Endothelial cell of umbilical vein (primary cell): Measurements from ENCODE around the gene AFTPH.

Experiments used
- CTCF ChIP-seq, 2 donors: IDR thresholded peaks; 1 replicate in 1 of 2; 2 replicates in 1 of 2; pipeline ENCODE4 v1.5.1; 2011; ENCODE audit warnings: low read length in 2 of 2, mild to moderate bottlenecking in 2 of 2, moderate library complexity in 2 of 2, control low read depth in 1 of 2, inconsistent platforms in 1 of 2, low read depth in 1 of 2; ENCODE audit not compliant: insufficient read depth in 1 of 2; ENCODE audit errors: extremely low read depth in 1 of 2
- EZH2 ChIP-seq: IDR thresholded peaks from 2 replicates; pipeline ENCODE4 v1.6.1; 2012; ENCODE audit warnings: borderline replicate concordance, low read depth, mild to moderate bottlenecking, moderate library complexity, low read length, inconsistent platforms; ENCODE audit not compliant: severe bottlenecking
- GATA2 ChIP-seq: IDR thresholded peaks from 2 replicates; pipeline ENCODE4 v1.7.0; 2011; ENCODE audit warnings: low read depth, mild to moderate bottlenecking, moderate library complexity, mixed read lengths, low read length; ENCODE audit not compliant: insufficient read length, insufficient read depth
- JUN ChIP-seq: IDR thresholded peaks from 2 replicates; pipeline ENCODE4 v1.6.1; 2011; ENCODE audit warnings: borderline replicate concordance, low read depth; ENCODE audit not compliant: insufficient read length, insufficient read depth
- MAX ChIP-seq: IDR thresholded peaks from 2 replicates; pipeline ENCODE4 v1.6.1; 2011; ENCODE audit not compliant: insufficient read depth, insufficient read length
- POLR2A ChIP-seq: IDR thresholded peaks from 2 replicates; pipeline ENCODE4 v1.6.1; 2012; ENCODE audit warnings: low read depth, mild to moderate bottlenecking, control low read depth, low read length
- POLR2AphosphoS5 ChIP-seq: IDR thresholded peaks from 2 replicates; pipeline ENCODE4 v1.6.1; 2012; ENCODE audit warnings: low read depth, mild to moderate bottlenecking, control low read depth, low read length, moderate library complexity; ENCODE audit not compliant: insufficient read depth

- TF ChIP-seq POLR2AphosphoS5 (no peak), EZH2 (no peak), POLR2A (no peak), JUN (no peak), CTCF (IDR thresholded peaks at IDR 0.05; ENCODE audit: extremely low read depth in 1 of 2, insufficient read depth in 1 of 2, low read depth in 1 of 2, low read length in 2 of 2) (no peak), MAX (no peak), GATA2 (no peak)
Observed at GRCh38 chr2:64516651-64517510, 7.2 kb upstream of the AFTPH start.
